Measurements from ENCODE around the gene PDE4D.
"Not testable (repeated sequence)": the region's sequence is repeated elsewhere in the genome, so short reads cannot be mapped to it uniquely, and the experiment has no call there.

Gene PDE4D

GRCh38 chr5:59000211-59000610 is 893.3 kb downstream of the PDE4D start:
- peaks cover 0 to 3% (median 0%) of the 10 kb centered on the region in 11 experiments; a peak in 1 of 22 replicates for H3K9me3 ChIP-seq (replicated peaks in 1 of 11)
- TF ChIP-seq Cebpa-rat (IDR thresholded peaks at IDR 0.05), result no peak
- H3K4me1 ChIP-seq, result no peaks in the 10 kb centered on the region
- no peak overlapping the region for H3K4me2 ChIP-seq
- peaks cover 0 to 83% (median 25%) of the 10 kb centered on the region in 11 experiments; a peak in 17 of 22 replicates for H4K20me1 ChIP-seq
- peaks cover 0 to 4% (median 0%) of the 10 kb centered on the region in 11 experiments; a peak in 2 of 22 replicates for H3K36me3 ChIP-seq
- no peak overlapping the region for H3K27ac ChIP-seq
- no peak overlapping the region for H3K4me3 ChIP-seq
- H3K27me3 ChIP-seq, result no peaks in the 10 kb centered on the region
- H3K9ac ChIP-seq, result no peak overlapping the region

DNA sequence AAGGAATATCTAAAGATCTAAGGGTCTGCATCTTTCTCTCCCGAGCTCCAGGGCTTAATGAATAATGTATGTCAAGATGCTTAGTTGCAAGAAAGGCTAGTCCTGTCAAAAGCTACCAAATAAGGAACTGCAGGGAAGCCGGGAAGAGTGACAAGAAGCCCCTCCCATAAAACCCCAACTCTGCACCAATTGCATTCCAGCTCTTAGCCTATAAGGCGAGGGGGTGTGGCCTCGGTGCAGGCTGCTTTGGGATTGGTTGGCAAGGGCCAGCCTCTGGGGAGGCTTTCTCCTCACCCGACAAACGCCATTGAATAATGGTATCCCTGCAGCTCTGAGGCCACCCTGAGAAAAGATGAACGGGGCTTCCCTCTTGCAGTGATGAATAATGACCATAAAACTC is 893.7 kb downstream of the PDE4D start:
- H3K27me3 ChIP-seq, result no peaks in the 10 kb centered on the region
- H3K4me1 ChIP-seq, result no peaks in the 10 kb centered on the region
- peaks cover 0 to 4% (median 0%) of the 10 kb centered on the region in 11 experiments; a peak in 2 of 22 replicates for H3K36me3 ChIP-seq
- H3K4me3 ChIP-seq, result no peak overlapping the region
- H3K9me3 ChIP-seq (replicated peaks in 1 of 11), result peaks cover 0 to 3% (median 0%) of the 10 kb centered on the region in 11 experiments; a peak in 1 of 22 replicates
- no peak overlapping the region for H3K9ac ChIP-seq
- H3K4me2 ChIP-seq, result no peak overlapping the region
- H3K27ac ChIP-seq, result no peak overlapping the region
- H4K20me1 ChIP-seq, result peaks cover 0 to 81% (median 21%) of the 10 kb centered on the region in 11 experiments; a peak in 17 of 22 replicates
- no peak for TF ChIP-seq Cebpa-rat (IDR thresholded peaks at IDR 0.05)

- peaks cover 0 to 76% (median 14%) of the 10 kb centered on the region in 11 experiments; a peak in 15 of 22 replicates for H4K20me1 ChIP-seq
- H3K9ac ChIP-seq, result no peak overlapping the region
- no peak overlapping the region for H3K27ac ChIP-seq
- H3K9me3 ChIP-seq (replicated peaks in 1 of 11), result peaks cover 0 to 3% (median 0%) of the 10 kb centered on the region in 11 experiments; a peak in 1 of 22 replicates
- no peak overlapping the region for H3K4me2 ChIP-seq
- no peak overlapping the region for H3K4me3 ChIP-seq
- H3K36me3 ChIP-seq, result peaks cover 0 to 4% (median 0%) of the 10 kb centered on the region in 11 experiments; a peak in 2 of 22 replicates
- H3K4me1 ChIP-seq, result no peaks in the 10 kb centered on the region
- TF ChIP-seq Cebpa-rat (IDR thresholded peaks at IDR 0.05), result no peak
- H3K27me3 ChIP-seq, result no peaks in the 10 kb centered on the region
These were observed 895.0 kb downstream of the PDE4D start for GRCh38 chr5:58998544-58998943.

DNA sequence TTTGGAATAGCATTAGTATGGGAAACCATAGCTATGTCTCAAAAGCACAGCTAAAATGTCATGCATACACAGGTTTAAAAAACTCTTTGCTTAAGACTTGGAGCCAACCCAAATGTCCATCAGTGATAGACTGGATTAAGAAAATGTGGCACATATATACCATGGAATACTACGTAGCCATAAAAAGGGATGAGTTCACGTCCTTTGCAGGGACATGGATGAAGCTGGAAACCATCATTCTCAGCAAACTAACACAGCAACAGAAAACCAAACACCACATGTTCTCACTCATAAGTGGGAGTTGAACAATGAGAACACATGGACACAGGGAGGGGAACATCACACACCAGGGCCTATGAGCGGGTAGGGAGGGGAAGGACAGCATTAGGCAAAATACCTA is 897.7 kb downstream of the PDE4D start:
- not testable (repeated sequence) for H3K27ac ChIP-seq; H3K4me2 ChIP-seq; H3K36me3 ChIP-seq; H3K9me3 ChIP-seq (replicated peaks in 1 of 11); H3K4me3 ChIP-seq; H3K9ac ChIP-seq; H3K27me3 ChIP-seq; H3K4me1 ChIP-seq
- peaks cover 0 to 53% (median 3%) of the 10 kb centered on the region in 11 experiments; a peak in 9 of 22 replicates for H4K20me1 ChIP-seq

DNA sequence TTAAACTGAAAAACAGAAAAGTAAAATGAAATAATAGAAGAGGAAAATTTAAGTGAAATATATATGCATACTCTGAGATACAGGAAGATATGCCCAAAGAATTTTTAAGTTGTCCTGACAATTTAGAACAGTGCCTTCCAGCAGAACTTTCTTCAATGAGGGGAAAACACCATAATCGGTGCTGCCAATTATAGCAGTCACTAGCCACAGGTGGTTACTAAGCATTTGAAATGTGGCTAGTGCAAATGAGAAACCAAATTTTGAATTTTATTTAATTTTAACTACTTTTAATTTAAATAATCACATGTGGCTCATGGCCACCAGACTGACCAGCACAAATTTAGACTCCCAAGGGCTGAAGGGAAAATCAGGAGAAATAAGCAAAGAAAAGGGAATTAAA is 900.1 kb downstream of the PDE4D start:
- no peak for TF ChIP-seq Cebpa-rat (IDR thresholded peaks at IDR 0.05)
- Histone ChIP-seq H3K4me3 (no peak overlapping the region), H3K9me3 (replicated peaks in 1 of 11) (no peaks in the 10 kb centered on the region), H3K9ac (no peak overlapping the region), H3K27ac (no peak overlapping the region), H3K27me3 (no peaks in the 10 kb centered on the region), H3K4me2 (no peak overlapping the region), H4K20me1 (peaks cover 0 to 40% (median 3%) of the 10 kb centered on the region in 11 experiments; a peak in 7 of 22 replicates), H3K36me3 (peaks cover 8 to 25% (median 16%) of the 10 kb centered on the region in 11 experiments; a peak in 20 of 22 replicates), H3K4me1 (no peaks in the 10 kb centered on the region)

- Histone ChIP-seq H3K27ac (no peak overlapping the region), H4K20me1 (peaks cover 0 to 6% (median 0%) of the 10 kb centered on the region in 11 experiments; a peak in 3 of 22 replicates), H3K4me3 (no peak overlapping the region), H3K4me1 (no peaks in the 10 kb centered on the region), H3K9ac (no peak overlapping the region), H3K9me3 (replicated peaks in 1 of 11) (no peaks in the 10 kb centered on the region), H3K36me3 (peaks cover 8 to 63% (median 30%) of the 10 kb centered on the region in 11 experiments; a peak in 20 of 22 replicates), H3K27me3 (no peaks in the 10 kb centered on the region), H3K4me2 (no peak overlapping the region)
- no peak for TF ChIP-seq Cebpa-rat (IDR thresholded peaks at IDR 0.05)
These were observed 904.6 kb downstream of the PDE4D start for GRCh38 chr5:58988938-58989337.

DNA sequence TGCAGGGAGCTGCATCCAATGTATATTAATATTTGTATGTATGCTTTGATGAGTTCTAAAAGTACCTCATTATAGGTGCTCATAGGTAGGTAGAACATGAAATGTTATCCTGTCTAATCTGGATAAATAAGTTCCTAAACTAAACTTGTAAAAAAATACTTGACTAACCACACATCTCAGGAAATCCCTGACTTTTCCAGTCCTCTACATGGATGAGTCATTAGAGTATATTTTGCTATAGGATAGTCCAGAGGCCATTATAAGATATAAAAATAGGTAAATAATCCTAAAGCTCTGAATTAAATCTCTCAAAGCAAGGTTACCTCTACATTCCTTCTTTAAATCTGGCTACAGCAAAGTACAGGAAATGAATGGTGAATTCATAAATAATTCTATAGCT is 906.3 kb downstream of the PDE4D start:
- Histone ChIP-seq H3K27me3 (no peaks in the 10 kb centered on the region), H3K9ac (no peak overlapping the region), H3K4me3 (no peak overlapping the region), H3K36me3 (peaks cover 16 to 77% (median 45%) of the 10 kb centered on the region in 11 experiments; a peak in 21 of 22 replicates), H3K27ac (no peak overlapping the region), H3K9me3 (replicated peaks in 1 of 11) (no peaks in the 10 kb centered on the region), H3K4me1 (no peaks in the 10 kb centered on the region), H4K20me1 (no peaks in the 10 kb centered on the region; a peak in 1 of 22 replicates), H3K4me2 (no peak overlapping the region)
- no peak for TF ChIP-seq Cebpa-rat (IDR thresholded peaks at IDR 0.05)

GRCh38 chr5:58986281-58986680 is 907.2 kb downstream of the PDE4D start:
- no peak overlapping the region for H3K9ac ChIP-seq
- no peak overlapping the region for H3K4me3 ChIP-seq
- H3K4me2 ChIP-seq, result no peak overlapping the region
- no peaks in the 10 kb centered on the region for H3K4me1 ChIP-seq
- no peak for TF ChIP-seq Cebpa-rat (IDR thresholded peaks at IDR 0.05)
- H3K36me3 ChIP-seq, result peaks cover 23 to 84% (median 51%) of the 10 kb centered on the region in 11 experiments; a peak in 21 of 22 replicates
- H3K9me3 ChIP-seq (replicated peaks in 1 of 11), result no peaks in the 10 kb centered on the region
- no peak overlapping the region for H3K27ac ChIP-seq
- no peaks in the 10 kb centered on the region for H4K20me1 ChIP-seq
- H3K27me3 ChIP-seq, result no peaks in the 10 kb centered on the region

GRCh38 chr5:58985759-58986158 is 907.8 kb downstream of the PDE4D start:
- Histone ChIP-seq H3K27me3 (no peaks in the 10 kb centered on the region), H3K9ac (no peak overlapping the region), H3K4me2 (no peak overlapping the region), H3K27ac (no peak overlapping the region), H3K4me3 (no peak overlapping the region), H4K20me1 (no peaks in the 10 kb centered on the region), H3K36me3 (peaks cover 23 to 81% (median 51%) of the 10 kb centered on the region in 11 experiments; a peak in 21 of 22 replicates), H3K4me1 (no peaks in the 10 kb centered on the region), H3K9me3 (replicated peaks in 1 of 11) (no peaks in the 10 kb centered on the region)
- no peak for TF ChIP-seq Cebpa-rat (IDR thresholded peaks at IDR 0.05)

DNA sequence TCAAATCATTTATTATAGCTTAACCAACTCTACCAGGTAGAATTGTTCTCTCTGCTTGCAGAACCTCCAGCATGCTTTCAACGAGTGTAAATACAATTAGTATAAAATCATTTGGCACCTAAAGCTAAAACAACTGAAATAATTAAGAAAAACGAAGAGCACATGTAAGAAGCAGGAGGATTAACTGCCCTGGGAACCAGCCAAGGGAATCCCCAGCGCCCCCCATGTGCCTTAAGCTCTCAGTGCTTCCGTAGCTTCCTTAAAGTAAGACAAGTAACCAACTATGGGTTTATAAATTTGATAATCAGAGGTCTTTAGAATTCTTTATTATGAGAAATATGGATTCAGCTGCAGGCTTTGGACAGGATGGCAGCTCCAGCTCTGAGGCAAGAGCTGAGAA is 908.2 kb downstream of the PDE4D start:
- Histone ChIP-seq H3K27ac (no peak overlapping the region), H3K4me3 (no peak overlapping the region), H3K36me3 (peaks cover 21 to 81% (median 51%) of the 10 kb centered on the region in 11 experiments; a peak in 20 of 22 replicates), H3K4me2 (no peak overlapping the region), H3K4me1 (no peaks in the 10 kb centered on the region), H3K9me3 (replicated peaks in 1 of 11) (no peaks in the 10 kb centered on the region), H3K9ac (no peak overlapping the region), H4K20me1 (no peaks in the 10 kb centered on the region), H3K27me3 (no peaks in the 10 kb centered on the region)
- no peak for TF ChIP-seq Cebpa-rat (IDR thresholded peaks at IDR 0.05)

All from BLaER1 treated with 17β-estradiol and CSF1 and Interleukin-3, amounts not matched to agents 10 nM and 100 nM (cell line).